ENCODE data around the gene BCL7A. TPM values are rescaled to one million over a fixed set of nuclear protein-coding genes. Genes with fewer than 3 reads are reported as not detected.
"Not testable (repeated sequence)": the region's sequence is repeated elsewhere in the genome, so short reads cannot be mapped to it uniquely, and the experiment has no call there.

The BCL7A gene
- polyA plus RNA-seq, 1 donor from 2014 or later, result 51.3 TPM

GRCh38 chr12:122040579-122041386 is 19.1 kb downstream of the BCL7A start:
- H3K9me2 ChIP-seq (ENCODE audit: insufficient read depth, low read length), result no peaks in the 10 kb centered on the region
- no peak overlapping the region for H2AFZ ChIP-seq (ENCODE audit: low read depth, low read length)
- no peak for TF ChIP-seq CTCF (IDR thresholded peaks at IDR 0.05; ENCODE audit: poor library complexity, severe bottlenecking)
- H3F3A ChIP-seq (ENCODE audit: insufficient read depth, low read length, poor library complexity, severe bottlenecking), result no peaks in the 10 kb centered on the region
- no peak overlapping the region for H3K4me2 ChIP-seq (ENCODE audit: low read length)
- H3K27me3 ChIP-seq (ENCODE audit: insufficient read depth, low read depth, low read length), result no peaks in the 10 kb centered on the region
- no peak overlapping the region for H3K27ac ChIP-seq (ENCODE audit: low read length)
- H3K36me3 ChIP-seq (ENCODE audit: insufficient read depth, low read length), result no peaks in the 10 kb centered on the region
- H3K9me3 ChIP-seq (ENCODE audit: low read length), result no peaks in the 10 kb centered on the region
- H3K79me2 ChIP-seq (replicated peaks; ENCODE audit: insufficient read depth, low read length), result no peaks in the 10 kb centered on the region
- no peaks in the 10 kb centered on the region for H4K20me1 ChIP-seq (ENCODE audit: insufficient read depth)
- H3K9ac ChIP-seq (ENCODE audit: low read length), result no peak overlapping the region
- no peak overlapping the region for H3K4me3 ChIP-seq (ENCODE audit: low read length)

- H3K4me2 ChIP-seq (ENCODE audit: low read length); H3F3A ChIP-seq (ENCODE audit: insufficient read depth, low read length, poor library complexity, severe bottlenecking); H3K9me3 ChIP-seq (ENCODE audit: low read length); H3K36me3 ChIP-seq (ENCODE audit: insufficient read depth, low read length); H3K9me2 ChIP-seq (ENCODE audit: insufficient read depth, low read length); H4K20me1 ChIP-seq (ENCODE audit: insufficient read depth); H3K27me3 ChIP-seq (ENCODE audit: insufficient read depth, low read depth, low read length); H3K27ac ChIP-seq (ENCODE audit: low read length); H3K4me3 ChIP-seq (ENCODE audit: low read length); H2AFZ ChIP-seq (ENCODE audit: low read depth, low read length); H3K79me2 ChIP-seq (replicated peaks; ENCODE audit: insufficient read depth, low read length); H3K9ac ChIP-seq (ENCODE audit: low read length): not testable (repeated sequence)
Measured at GRCh38 chr12:122041458-122041857, 19.8 kb downstream of the BCL7A start.

- Histone ChIP-seq H3K9ac (ENCODE audit: low read length) (no peak overlapping the region), H3K27ac (ENCODE audit: low read length) (no peak overlapping the region), H4K20me1 (ENCODE audit: insufficient read depth) (no peaks in the 10 kb centered on the region), H3K4me3 (ENCODE audit: low read length) (no peak overlapping the region), H3K9me2 (ENCODE audit: insufficient read depth, low read length) (no peaks in the 10 kb centered on the region), H3K79me2 (replicated peaks; ENCODE audit: insufficient read depth, low read length) (no peaks in the 10 kb centered on the region), H3K27me3 (ENCODE audit: insufficient read depth, low read depth, low read length) (no peaks in the 10 kb centered on the region), H3K4me2 (ENCODE audit: low read length) (no peak overlapping the region), H3K9me3 (ENCODE audit: low read length) (no peaks in the 10 kb centered on the region), H2AFZ (ENCODE audit: low read depth, low read length) (no peak overlapping the region), H3K36me3 (ENCODE audit: insufficient read depth, low read length) (no peaks in the 10 kb centered on the region), H3F3A (ENCODE audit: insufficient read depth, low read length, poor library complexity, severe bottlenecking) (no peaks in the 10 kb centered on the region)
- no peak for TF ChIP-seq EZH2 (IDR thresholded peaks at IDR 0.05; ENCODE audit: borderline replicate concordance, insufficient read depth, low read length, poor library complexity, severe bottlenecking)
- no peak for TF ChIP-seq EP300 (conservative IDR thresholded peaks at IDR 0.05; ENCODE audit: poor library complexity, severe bottlenecking)
- TF ChIP-seq REST (IDR thresholded peaks at IDR 0.05; ENCODE audit: borderline replicate concordance), result no peak
- no peak for TF ChIP-seq CTCF (IDR thresholded peaks at IDR 0.05; ENCODE audit: poor library complexity, severe bottlenecking)
- no peak for TF ChIP-seq SMC3 (conservative IDR thresholded peaks at IDR 0.05; ENCODE audit: poor library complexity)
- TF ChIP-seq TAF1 (IDR thresholded peaks at IDR 0.05; ENCODE audit: low read depth), result no peak
- no peak for TF ChIP-seq POLR2AphosphoS5 (IDR thresholded peaks at IDR 0.05)
- TF ChIP-seq RAD21 (conservative IDR thresholded peaks at IDR 0.05), result no peak
- no peak for TF ChIP-seq MXI1 (conservative IDR thresholded peaks at IDR 0.05; ENCODE audit: poor library complexity, severe bottlenecking)
Measured at GRCh38 chr12:122042910-122043309, 21.2 kb downstream of the BCL7A start.
